ENCODE results near the gene NFATC3.

NFATC3 gene

GRCh38 chr16:68215302-68215701, 130.1 kb downstream of the NFATC3 start:
- no peak for TF ChIP-seq CTCF (conservative IDR thresholded peaks at IDR 0.05; ENCODE audit: low read length)
- no peak overlapping the region for H3K4me3 ChIP-seq (ENCODE audit: low read length)
- no peak for DNase-seq (ENCODE audit: low read depth)

GRCh38 chr16:68216240-68216639, 131.1 kb downstream of the NFATC3 start:
- H3K4me3 ChIP-seq (ENCODE audit: low read length) = no peak overlapping the region
- no peak for DNase-seq (ENCODE audit: low read depth)
- no peak for TF ChIP-seq CTCF (conservative IDR thresholded peaks at IDR 0.05; ENCODE audit: low read length)

DNA sequence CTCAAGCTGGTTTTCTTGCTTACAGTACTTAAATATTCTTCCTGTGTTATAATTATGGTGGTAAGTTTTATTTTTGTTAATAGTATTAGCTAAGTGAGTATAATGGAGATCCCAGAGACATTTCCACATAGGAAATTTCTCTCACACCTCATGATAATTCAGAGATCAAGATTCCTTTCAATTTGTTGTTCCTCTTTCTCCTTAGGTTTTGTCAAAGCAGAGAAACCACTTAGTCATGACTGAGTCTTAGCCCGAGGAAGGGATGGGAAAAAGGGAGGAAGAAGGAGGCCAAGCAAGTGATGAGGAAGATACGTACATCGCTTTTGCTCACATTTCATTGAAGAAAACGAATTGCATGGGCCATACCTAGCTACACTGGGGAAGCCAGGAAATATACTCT, 132.3 kb downstream of the NFATC3 start:
- H3K4me3 ChIP-seq (ENCODE audit: low read length) = no peak overlapping the region
- TF ChIP-seq CTCF (conservative IDR thresholded peaks at IDR 0.05; ENCODE audit: low read length) = no peak
- no peak for DNase-seq (ENCODE audit: low read depth)

DNA sequence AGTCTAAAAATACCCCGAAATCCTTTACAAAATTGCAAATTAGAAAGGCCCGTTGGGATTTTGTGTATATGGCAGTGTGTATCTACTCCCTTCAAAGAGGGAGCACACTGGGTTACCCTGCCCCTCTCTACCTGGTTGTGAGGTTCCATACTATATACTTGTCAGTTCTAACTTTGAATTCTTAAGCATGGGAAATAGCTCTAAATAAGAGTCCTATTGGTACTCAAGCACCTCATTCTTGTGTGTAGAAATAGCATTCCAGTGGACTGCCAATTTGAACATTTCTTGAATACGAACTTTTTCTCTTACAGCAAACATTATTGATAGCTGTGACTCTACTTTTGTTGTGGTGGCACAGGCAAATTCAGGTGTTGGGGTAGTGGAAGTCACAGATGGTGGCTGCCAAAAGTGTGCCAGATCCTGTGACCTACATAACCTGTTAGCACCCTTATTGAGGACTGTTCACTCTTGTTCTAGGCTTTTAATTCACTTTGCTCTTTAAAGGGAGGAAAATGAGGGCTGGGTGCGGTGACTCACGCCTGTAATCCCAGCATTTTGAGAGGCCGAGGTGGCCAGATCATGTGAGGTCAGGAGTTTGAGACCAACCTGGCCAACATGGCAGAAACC, 134.7 kb downstream of the NFATC3 start:
- no peak for TF ChIP-seq CTCF (conservative IDR thresholded peaks at IDR 0.05; ENCODE audit: low read length)
- no peak overlapping the region for H3K4me3 ChIP-seq (ENCODE audit: low read length)
- DNase-seq (ENCODE audit: low read depth) = no peak

GRCh38 chr16:68223072-68223471, 137.9 kb downstream of the NFATC3 start:
- no peak for DNase-seq (ENCODE audit: low read depth)
- TF ChIP-seq CTCF (conservative IDR thresholded peaks at IDR 0.05; ENCODE audit: low read length) = no peak

GRCh38 chr16:68226116-68226515, 140.9 kb downstream of the NFATC3 start:
- no peak for DNase-seq (ENCODE audit: low read depth)
- H3K4me3 ChIP-seq (ENCODE audit: low read length) = no peak overlapping the region

More at GRCh38 chr16:68223072-68223471, 137.9 kb downstream of the NFATC3 start:
- H3K4me3 ChIP-seq (ENCODE audit: low read length) = no peak overlapping the region

More at GRCh38 chr16:68226116-68226515, 140.9 kb downstream of the NFATC3 start:
- no peak for TF ChIP-seq CTCF (conservative IDR thresholded peaks at IDR 0.05; ENCODE audit: low read length)
